IMR-90 (cell line): Measurements from ENCODE around the gene SLC27A2. TPM values are rescaled to one million over a fixed set of nuclear protein-coding genes. Genes with fewer than 3 reads are reported as not detected.

Experiments
- ATAC-seq: fragments of 200-7000 bp; cut with Tn5 transposase; 2 replicates; pipeline ENCODE4 v1.9.1; 2020; ENCODE audit warnings: low read depth, mild to moderate bottlenecking, moderate library complexity
- BruUV-seq: library from RNA; stranded (reverse); fragments of 400-500 nt; replicated peaks from 2 replicates; lab custom pipeline; 2021; lab: Mats Ljungman, UMichigan
- CTCF ChIA-PET: fragments of 300-600 bp; formaldehyde crosslinking; extraction: SDS; loops from one replicate; lab custom pipeline; 2021; ENCODE audit warnings: antibody characterized with exemption; lab: Yijun Ruan, JAX
- POLR2A ChIA-PET: fragments of 300-600 bp; sonication (Branson Sonifier 250); formaldehyde crosslinking; loops from one replicate; lab custom pipeline; 2022; ENCODE audit warnings: antibody characterized with exemption; ENCODE audit not compliant: unreplicated experiment; lab: Charles Lee
- DNase-seq: peaks from one replicate; pipeline ENCODE4 v3.0.0; 2013
- H2AFZ ChIP-seq: replicated peaks from 2 replicates; pipeline ENCODE3; 2013; ENCODE audit warnings: low read length, mild to moderate bottlenecking; ENCODE audit not compliant: poor library complexity
- H2AK5ac ChIP-seq: 2 replicates; pipeline ENCODE4 v1.6.1; 2013; ENCODE audit warnings: low read depth, low read length, inconsistent platforms
- H2AK9ac ChIP-seq: replicated peaks from 2 replicates; pipeline ENCODE3; 2013; ENCODE audit warnings: mild to moderate bottlenecking, low read depth, low read length, moderate library complexity; ENCODE audit not compliant: poor library complexity
- H2BK120ac ChIP-seq: 2 replicates; pipeline ENCODE4 v1.6.1; 2013; ENCODE audit warnings: low read depth, low read length, inconsistent platforms
- H2BK15ac ChIP-seq: 3 replicates; pipeline ENCODE4 v1.6.1; 2013; ENCODE audit warnings: low read depth, low read length, inconsistent platforms
- H2BK20ac ChIP-seq: 2 replicates; pipeline ENCODE4 v1.6.1; 2013; ENCODE audit warnings: low read depth, mild to moderate bottlenecking, inconsistent platforms, low read length, moderate library complexity
- H2BK5ac ChIP-seq: 2 replicates; pipeline ENCODE4 v1.6.1; 2013; ENCODE audit warnings: mild to moderate bottlenecking, low read depth, low read length, inconsistent platforms; ENCODE audit not compliant: poor library complexity, severe bottlenecking
- H3K14ac ChIP-seq: replicated peaks from 2 replicates; pipeline ENCODE4 v1.6.1; 2013; ENCODE audit warnings: low read depth, low read length, inconsistent platforms
- H3K18ac ChIP-seq: 2 replicates; pipeline ENCODE4 v1.6.1; 2013; ENCODE audit warnings: low read depth, low read length, control low read depth
- H3K23ac ChIP-seq: 2 replicates; pipeline ENCODE4 v1.6.1; 2013; ENCODE audit warnings: low read depth, low read length, inconsistent platforms
- H3K27ac ChIP-seq: 2 replicates; pipeline ENCODE4 v1.5.1; 2013; ENCODE audit warnings: mild to moderate bottlenecking, control low read depth, low read length; ENCODE audit not compliant: insufficient read depth
- H3K27me3 ChIP-seq: 2 replicates; pipeline ENCODE4 v1.6.1; 2013; ENCODE audit warnings: low read length; ENCODE audit not compliant: control insufficient read depth, insufficient read depth
- H3K36me3 ChIP-seq: 2 replicates; pipeline ENCODE4 v1.6.1; 2013; ENCODE audit warnings: low read length, mixed read lengths; ENCODE audit not compliant: control insufficient read depth, insufficient read depth
- H3K4ac ChIP-seq: 2 replicates; pipeline ENCODE4 v1.6.1; 2013; ENCODE audit warnings: low read depth, low read length, inconsistent platforms
- H3K4me1 ChIP-seq: 2 replicates; pipeline ENCODE4 v1.6.1; 2013; ENCODE audit warnings: low read length, mixed read lengths; ENCODE audit not compliant: control insufficient read depth, insufficient read depth
- H3K4me2 ChIP-seq: 2 replicates; pipeline ENCODE4 v1.6.1; 2013; ENCODE audit warnings: low read depth, mild to moderate bottlenecking, control low read depth, low read length, moderate library complexity
- H3K4me3 ChIP-seq: 2 replicates; pipeline ENCODE4 v1.5.1; 2013; ENCODE audit warnings: low read depth, mild to moderate bottlenecking, control low read depth, low read length, moderate library complexity; ENCODE audit not compliant: insufficient read depth
- H3K56ac ChIP-seq: 2 replicates; pipeline ENCODE4 v1.6.1; 2013; ENCODE audit warnings: low read length, inconsistent platforms; ENCODE audit not compliant: insufficient read depth; ENCODE audit errors: extremely low read depth
- H3K79me1 ChIP-seq, 2 experiments: 2 replicates each; pipeline ENCODE4 v1.6.1; 2013; ENCODE audit warnings: low read length in 2 of 2, inconsistent platforms in 1 of 2, low read depth in 1 of 2
- H3K9ac ChIP-seq: 2 replicates; pipeline ENCODE4 v1.6.1; 2013; ENCODE audit warnings: low read depth, low read length, control low read depth
- H3K9me1 ChIP-seq: 2 replicates; pipeline ENCODE4 v1.6.1; 2013; ENCODE audit warnings: low read length, inconsistent platforms; ENCODE audit not compliant: insufficient read depth
- H3K9me3 ChIP-seq: 2 replicates; pipeline ENCODE4 v1.6.1; 2013; ENCODE audit warnings: low read length; ENCODE audit not compliant: control insufficient read depth, insufficient read depth
- H4K20me1 ChIP-seq: 2 replicates; pipeline ENCODE4 v1.6.1; 2013; ENCODE audit warnings: low read length, inconsistent platforms; ENCODE audit not compliant: insufficient read depth
- H4K5ac ChIP-seq: 2 replicates; pipeline ENCODE4 v1.6.1; 2013; ENCODE audit warnings: mild to moderate bottlenecking, low read depth, low read length, control low read depth
- H4K8ac ChIP-seq, 2 experiments: 2 replicates each; pipeline ENCODE4 v1.6.1; 2013; ENCODE audit warnings: low read depth in 2 of 2, low read length in 2 of 2, control low read depth in 1 of 2, inconsistent platforms in 1 of 2
- H4K91ac ChIP-seq: 2 replicates; pipeline ENCODE4 v1.6.1; 2013; ENCODE audit warnings: low read depth, low read length, inconsistent platforms; ENCODE audit not compliant: insufficient read depth
- BHLHE40 ChIP-seq: fragments of 150-350 bp; IDR thresholded peaks from 2 replicates; pipeline ENCODE4 v1.6.1; 2016; ENCODE audit warnings: mild to moderate bottlenecking, low read depth, low read length
- CEBPB ChIP-seq: IDR thresholded peaks from 2 replicates; pipeline ENCODE4 v1.6.1; 2012; ENCODE audit warnings: low read depth, low read length, improper control_type of control experiment
- CHD1 ChIP-seq: IDR thresholded peaks from 2 replicates; pipeline ENCODE4 v1.6.1; 2012; ENCODE audit warnings: low read depth, low read length, improper control_type of control experiment
- CTCF ChIP-seq: conservative IDR thresholded peaks from 2 replicates; pipeline ENCODE4 v1.5.1; 2012; ENCODE audit warnings: mild to moderate bottlenecking, low read depth, low read length, improper control_type of control experiment
- ELK1 ChIP-seq: fragments of 150-350 bp; IDR thresholded peaks from 2 replicates; pipeline ENCODE4 v1.6.1; 2016; ENCODE audit warnings: low read depth, mild to moderate bottlenecking, low read length, moderate library complexity, borderline replicate concordance
- FOS ChIP-seq: fragments of 150-350 bp; IDR thresholded peaks from 2 replicates; pipeline ENCODE4 v1.6.1; 2016; ENCODE audit warnings: low read depth, low read length
- MAZ ChIP-seq: IDR thresholded peaks from 2 replicates; pipeline ENCODE4 v1.6.1; 2012; ENCODE audit warnings: low read depth, mild to moderate bottlenecking, low read length, improper control_type of control experiment, moderate library complexity, borderline replicate concordance
- MXI1 ChIP-seq: IDR thresholded peaks from 2 replicates; pipeline ENCODE4 v1.6.1; 2012; ENCODE audit warnings: low read depth, mild to moderate bottlenecking, low read length, moderate library complexity, borderline replicate concordance
- NFE2L2 ChIP-seq: fragments of 150-350 bp; IDR thresholded peaks from 2 replicates; pipeline ENCODE4 v1.6.1; 2016; ENCODE audit warnings: low read depth, mild to moderate bottlenecking, low read length
- POLR2A ChIP-seq: IDR thresholded peaks from 2 replicates; pipeline ENCODE4 v1.6.1; 2012; ENCODE audit warnings: mild to moderate bottlenecking, low read depth, low read length
- RAD21 ChIP-seq: IDR thresholded peaks from 2 replicates; pipeline ENCODE4 v1.6.1; 2012; ENCODE audit warnings: low read length, improper control_type of control experiment
- RCOR1 ChIP-seq: IDR thresholded peaks from 2 replicates; pipeline ENCODE4 v1.6.1; 2012; ENCODE audit warnings: mild to moderate bottlenecking, low read length, improper control_type of control experiment; ENCODE audit not compliant: insufficient replicate concordance
- RFX5 ChIP-seq: IDR thresholded peaks from 2 replicates; pipeline ENCODE4 v1.8.0; 2012; ENCODE audit warnings: low read depth, mild to moderate bottlenecking, low read length, moderate library complexity
- SMC3 ChIP-seq: fragments of 150-350 bp; IDR thresholded peaks from 2 replicates; pipeline ENCODE4 v1.6.1; 2016; ENCODE audit warnings: low read depth, mild to moderate bottlenecking, antibody characterized with exemption, low read length, moderate library complexity
- USF2 ChIP-seq: fragments of 150-350 bp; IDR thresholded peaks from 2 replicates; pipeline ENCODE4 v1.6.1; 2017; ENCODE audit warnings: mild to moderate bottlenecking, antibody characterized with exemption, low read length, low read depth
- WGBS, 2 experiments: methylation state at CpG; one replicate each; pipeline versions ENCODE4 v1.1.5 to v1.1.7; 2013; ENCODE audit warnings: missing lambda C conversion rate in 2 of 2; ENCODE audit not compliant: insufficient read length in 1 of 2; ENCODE audit errors: extremely low coverage in 2 of 2; 5-methylcytosine and 5-hydroxymethylcytosine counted together
- dilution Hi-C: fragments of 300-500 bp; cut with HindIII; formaldehyde crosslinking; loops from one replicate; pipeline ENCODE4 v1.14.3; 2018; ENCODE audit warnings: low sequenced_read_pairs; ENCODE audit not compliant: unreplicated experiment
- in situ Hi-C: fragments of 300-500 bp; cut with MboI; formaldehyde crosslinking; loops from 3 replicates; pipeline ENCODE4 v1.14.3; 2019; ENCODE audit warnings: low sequenced_read_pairs, inconsistent platforms, mixed read lengths
- intact Hi-C: fragments of 100-400 bp; cut with micrococcal nuclease; formaldehyde crosslinking; loops from 2 replicates; pipeline ENCODE4 v1.10.0; 2022
- polyA plus RNA-seq, 3 experiments: library from polyadenylated mRNA; depleted of rRNA; stranded (reverse); fragments of >200 nt; gene quantifications; 2 replicates each; pipeline ENCODE4 v1.2.3, GENCODE V29; 2012; ENCODE audit warnings: low replicate concordance in 1 of 3
- total RNA-seq: library from RNA; depleted of rRNA; stranded (reverse); fragments of >200 nt; gene quantifications from 2 replicates; pipeline ENCODE4 v1.2.3, GENCODE V29; 2012

Gene SLC27A2
- total and polyA plus RNA-seq, 2 of the 4 experiments (the other 2 are of a cell fraction) = under 0.01 TPM; not detected in 1

- Histone ChIP-seq H3K4ac (no peak overlapping the region), H3K4me2 (no peak overlapping the region), H2BK120ac (no peak overlapping the region), H3K9me3 (no peaks in the 10 kb centered on the region), H4K20me1 (no peaks in the 10 kb centered on the region), H3K79me1 (no peaks in the 10 kb centered on the region), H2AFZ (no peak overlapping the region), H3K18ac (no peak overlapping the region), H3K14ac (no peak overlapping the region), H4K5ac (no peak overlapping the region), H3K27ac (no peak overlapping the region), H4K8ac (no peak overlapping the region), H3K4me3 (no peak overlapping the region), H3K56ac (no peak overlapping the region), H2BK5ac (no peak overlapping the region), H4K91ac (no peak overlapping the region), H3K27me3 (no peaks in the 10 kb centered on the region), H3K9me1 (0 out of 2 replicates have a peak, but pooled peaks cover 3% of the 10 kb centered on the region), H3K4me1 (peaks cover 6% of the 10 kb centered on the region), H3K23ac (no peak overlapping the region), H3K9ac (no peak overlapping the region), H3K36me3 (no peaks in the 10 kb centered on the region), H2AK5ac (peak overlapping the region; percentile 21; the same call in 1 of the 2 replicates), H2BK20ac (no peak overlapping the region), H2BK15ac (no peak overlapping the region), H2AK9ac (no peak overlapping the region)
- in situ Hi-C loops = no loop called here
- POLR2A ChIA-PET = no interaction called here
- ATAC-seq (no peak), DNase-seq (no peak)
- no TSS peak for BruUV-seq
- CTCF ChIA-PET = no interaction called here
- intact Hi-C loops = no loop called here
- dilution Hi-C loops = no loop called here
- WGBS, 2 experiments = 50% methylated on average over 1 of the region's 10 CpGs; no CpG with 5 or more reads in 1 of the 2 experiments
- TF ChIP-seq RFX5 (no peak), ELK1 (no peak), RCOR1 (no peak), MAZ (no peak), FOS (no peak), USF2 (no peak), MXI1 (no peak), CHD1 (no peak), SMC3 (no peak), CEBPB (no peak), NFE2L2 (no peak), CTCF (no peak), POLR2A (no peak), BHLHE40 (no peak), RAD21 (no peak)
Measured at GRCh38 chr15:50168783-50169411, 13.1 kb upstream of the SLC27A2 start.
